Measurements from ENCODE around the gene PSMB4. TPM values are rescaled to one million over a fixed set of nuclear protein-coding genes. Genes with fewer than 3 reads are reported as not detected.
A peak's percentile ranks its signal among the peaks of the same experiment; 100 is the strongest.

Gene PSMB4
- total RNA-seq, 2 donors from 2014 or later: 283 to 299 TPM

DNA sequence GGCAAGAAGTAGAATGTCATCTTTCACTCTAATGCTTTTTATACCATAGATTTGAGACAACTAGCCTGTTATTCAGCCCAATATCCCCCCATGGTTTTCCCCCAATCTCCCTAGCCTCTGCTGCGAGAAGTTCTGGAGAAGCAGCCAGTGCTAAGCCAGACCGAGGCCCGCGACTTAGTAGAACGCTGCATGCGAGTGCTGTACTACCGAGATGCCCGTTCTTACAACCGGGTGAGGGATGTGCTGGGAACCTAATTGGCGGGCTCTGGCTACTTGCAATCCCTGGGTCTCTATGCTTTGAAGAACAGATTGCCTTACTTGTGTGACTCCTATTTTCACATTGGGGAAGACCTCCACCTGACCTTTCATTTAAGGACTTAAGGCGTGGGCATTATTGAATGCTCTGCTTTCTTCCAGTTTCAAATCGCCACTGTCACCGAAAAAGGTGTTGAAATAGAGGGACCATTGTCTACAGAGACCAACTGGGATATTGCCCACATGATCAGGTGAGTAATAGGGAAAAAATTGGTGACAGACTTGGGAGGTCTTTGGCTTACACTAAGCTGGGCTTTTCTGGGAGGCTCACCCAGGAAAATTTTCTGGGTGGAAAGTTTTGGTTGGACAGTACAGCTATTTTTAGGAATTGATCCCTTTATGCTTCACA, 1.9 kb downstream of the PSMB4 start:
- H3K4me1 Mint-ChIP-seq: peaks cover 20% of the 10 kb centered on the region
- H3K27me3 Mint-ChIP-seq: no peaks in the 10 kb centered on the region
- DNase-seq: no peak
- ATAC-seq: no peak
- peak overlapping the region; percentile 98 for H3K27ac Mint-ChIP-seq
- H3K9me3 ChIP-seq (ENCODE audit: control insufficient read depth, low read length, poor library complexity, severe bottlenecking): no peaks in the 10 kb centered on the region
- H3K4me3 Mint-ChIP-seq: peak overlapping the region; percentile 97
- peaks cover 7% of the 10 kb centered on the region for H3K36me3 Mint-ChIP-seq (ENCODE audit: low read depth)

- Mint-ChIP-seq H3K27me3 (no peaks in the 10 kb centered on the region), H3K4me1 (peaks cover 20% of the 10 kb centered on the region), H3K4me3 (peak overlapping the region; percentile 2), H3K27ac (peak overlapping the region; percentile 98), H3K36me3 (ENCODE audit: low read depth) (peaks cover 7% of the 10 kb centered on the region)
- H3K9me3 ChIP-seq (ENCODE audit: control insufficient read depth, low read length, poor library complexity, severe bottlenecking): no peaks in the 10 kb centered on the region
- ATAC-seq (no peak), DNase-seq (no peak)
These were observed 2.5 kb downstream of the PSMB4 start for GRCh38 chr1:151401860-151402259.

- H3K4me3 Mint-ChIP-seq: no peak overlapping the region
- H3K36me3 Mint-ChIP-seq (ENCODE audit: low read depth): peaks cover 7% of the 10 kb centered on the region
- H3K4me1 Mint-ChIP-seq: peaks cover 20% of the 10 kb centered on the region
- ATAC-seq (no peak), DNase-seq (no peak)
- H3K27me3 Mint-ChIP-seq: no peaks in the 10 kb centered on the region
- H3K9me3 ChIP-seq (ENCODE audit: control insufficient read depth, low read length, poor library complexity, severe bottlenecking): no peaks in the 10 kb centered on the region
- peak overlapping the region; percentile 21 for H3K27ac Mint-ChIP-seq
These were observed 3.4 kb downstream of the PSMB4 start for GRCh38 chr1:151402764-151403163.

GRCh38 chr1:151403612-151404011, 4.2 kb downstream of the PSMB4 start:
- DNase-seq (no peak), ATAC-seq (no peak)
- Mint-ChIP-seq H3K36me3 (ENCODE audit: low read depth) (peaks cover 7% of the 10 kb centered on the region), H3K4me3 (no peak overlapping the region), H3K4me1 (peaks cover 16% of the 10 kb centered on the region), H3K27me3 (no peaks in the 10 kb centered on the region), H3K27ac (no peak overlapping the region)
- H3K9me3 ChIP-seq (ENCODE audit: control insufficient read depth, low read length, poor library complexity, severe bottlenecking): no peaks in the 10 kb centered on the region

GRCh38 chr1:151405187-151405951, 6.0 kb downstream of the PSMB4 start:
- H3K9me3 ChIP-seq (ENCODE audit: control insufficient read depth, low read length, poor library complexity, severe bottlenecking): no peaks in the 10 kb centered on the region
- DNase-seq (no peak), ATAC-seq (no peak)
- Mint-ChIP-seq H3K36me3 (ENCODE audit: low read depth) (peaks cover 8% of the 10 kb centered on the region), H3K4me3 (no peak overlapping the region), H3K4me1 (peaks cover 14% of the 10 kb centered on the region), H3K27ac (peak overlapping the region; percentile 65), H3K27me3 (no peaks in the 10 kb centered on the region)

- no peak overlapping the region for H3K4me3 Mint-ChIP-seq
- peak overlapping the region; percentile 65 for H3K27ac Mint-ChIP-seq
- peaks cover 12% of the 10 kb centered on the region for H3K36me3 Mint-ChIP-seq (ENCODE audit: low read depth)
- no peaks in the 10 kb centered on the region for H3K27me3 Mint-ChIP-seq
- H3K9me3 ChIP-seq (ENCODE audit: control insufficient read depth, low read length, poor library complexity, severe bottlenecking): no peaks in the 10 kb centered on the region
- DNase-seq: no peak
- H3K4me1 Mint-ChIP-seq: peaks cover 14% of the 10 kb centered on the region
- ATAC-seq: no peak
These were observed 6.8 kb downstream of the PSMB4 start for GRCh38 chr1:151406176-151406575.

DNA sequence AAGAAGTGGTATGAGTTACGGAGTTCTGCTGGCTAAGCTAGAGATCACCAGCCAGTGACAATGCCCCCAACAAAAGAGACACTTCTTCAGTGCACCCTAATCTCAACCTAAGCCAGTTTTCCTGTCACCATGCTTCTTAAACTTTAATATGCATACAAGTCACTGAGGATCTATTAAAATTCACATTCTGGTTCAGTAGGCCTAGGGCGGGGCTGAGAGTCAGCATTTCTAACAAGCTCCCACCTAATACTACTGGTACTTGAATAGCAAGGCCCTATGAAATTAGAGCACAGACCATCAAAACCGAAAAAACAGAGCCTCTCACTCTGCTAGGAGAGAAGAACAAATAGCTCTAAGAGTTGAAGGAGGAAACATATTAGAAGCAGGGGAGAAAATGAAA, 7.9 kb downstream of the PSMB4 start:
- ATAC-seq (no peak), DNase-seq (no peak)
- H3K9me3 ChIP-seq (ENCODE audit: control insufficient read depth, low read length, poor library complexity, severe bottlenecking): no peaks in the 10 kb centered on the region
- H3K4me1 Mint-ChIP-seq: peaks cover 15% of the 10 kb centered on the region
- H3K4me3 Mint-ChIP-seq: no peak overlapping the region
- H3K36me3 Mint-ChIP-seq (ENCODE audit: low read depth): peaks cover 14% of the 10 kb centered on the region
- H3K27ac Mint-ChIP-seq: peak overlapping the region; percentile 61
- no peaks in the 10 kb centered on the region for H3K27me3 Mint-ChIP-seq

DNA sequence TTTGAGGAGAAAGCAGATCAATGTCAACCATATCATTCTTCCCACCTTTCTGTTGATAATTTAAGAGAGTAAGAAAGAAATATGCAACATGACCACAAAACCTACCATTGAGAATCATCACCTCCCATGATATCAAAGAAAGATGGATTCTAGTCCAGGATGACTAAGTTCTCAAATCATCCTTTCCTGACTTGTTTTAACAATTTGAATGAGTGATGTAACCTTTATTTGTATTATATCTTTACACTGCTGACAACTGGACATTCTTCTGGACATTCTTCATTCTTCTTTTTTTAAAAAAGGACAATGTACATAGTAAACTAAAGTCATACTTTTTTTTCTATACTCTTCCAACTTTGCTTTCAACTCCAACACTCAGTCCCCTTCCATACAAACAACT, 9.5 kb downstream of the PSMB4 start:
- no peak overlapping the region for H3K4me3 Mint-ChIP-seq
- no peak for DNase-seq
- peaks cover 15% of the 10 kb centered on the region for H3K4me1 Mint-ChIP-seq
- peaks cover 19% of the 10 kb centered on the region for H3K36me3 Mint-ChIP-seq (ENCODE audit: low read depth)
- no peak for ATAC-seq
- H3K27me3 Mint-ChIP-seq: no peaks in the 10 kb centered on the region
- H3K27ac Mint-ChIP-seq: peak overlapping the region; percentile 93
- no peaks in the 10 kb centered on the region for H3K9me3 ChIP-seq (ENCODE audit: control insufficient read depth, low read length, poor library complexity, severe bottlenecking)

DNA sequence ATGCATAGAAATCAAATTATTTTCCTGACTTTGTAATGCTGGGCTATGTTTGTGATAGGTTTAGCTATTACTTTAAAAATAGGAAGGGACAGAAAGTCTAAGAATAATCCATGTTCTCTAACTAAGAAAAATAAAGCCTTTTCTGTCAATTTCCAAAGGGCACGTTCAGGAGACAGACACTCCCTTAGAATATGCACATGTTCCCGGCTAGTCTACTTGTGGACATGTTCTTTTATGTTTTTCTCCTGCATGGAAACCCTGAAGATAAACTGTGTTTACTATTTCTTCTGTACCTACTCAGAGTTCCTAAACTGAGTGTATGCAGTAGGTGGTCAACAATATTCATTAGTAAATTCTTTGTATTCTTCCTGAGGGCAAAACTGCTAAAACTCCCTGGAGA, 12.5 kb downstream of the PSMB4 start:
- H3K9me3 ChIP-seq (ENCODE audit: control insufficient read depth, low read length, poor library complexity, severe bottlenecking): no peaks in the 10 kb centered on the region
- no peaks in the 10 kb centered on the region for H3K27me3 Mint-ChIP-seq
- no peak overlapping the region for H3K4me3 Mint-ChIP-seq
- ATAC-seq (no peak), DNase-seq (no peak)
- peaks cover 21% of the 10 kb centered on the region for H3K36me3 Mint-ChIP-seq (ENCODE audit: low read depth)
- H3K27ac Mint-ChIP-seq: peak overlapping the region; percentile 93
- peaks cover 15% of the 10 kb centered on the region for H3K4me1 Mint-ChIP-seq

GRCh38 chr1:151416231-151416630, 16.9 kb downstream of the PSMB4 start:
- peaks cover 11% of the 10 kb centered on the region for H3K4me1 Mint-ChIP-seq
- no peak overlapping the region for H3K27ac Mint-ChIP-seq
- DNase-seq: no peak
- ATAC-seq: no peak
- peaks cover 13% of the 10 kb centered on the region for H3K36me3 Mint-ChIP-seq (ENCODE audit: low read depth)
- no peak overlapping the region for H3K4me3 Mint-ChIP-seq
- H3K9me3 ChIP-seq (ENCODE audit: control insufficient read depth, low read length, poor library complexity, severe bottlenecking): no peaks in the 10 kb centered on the region
- H3K27me3 Mint-ChIP-seq: no peaks in the 10 kb centered on the region

DNA sequence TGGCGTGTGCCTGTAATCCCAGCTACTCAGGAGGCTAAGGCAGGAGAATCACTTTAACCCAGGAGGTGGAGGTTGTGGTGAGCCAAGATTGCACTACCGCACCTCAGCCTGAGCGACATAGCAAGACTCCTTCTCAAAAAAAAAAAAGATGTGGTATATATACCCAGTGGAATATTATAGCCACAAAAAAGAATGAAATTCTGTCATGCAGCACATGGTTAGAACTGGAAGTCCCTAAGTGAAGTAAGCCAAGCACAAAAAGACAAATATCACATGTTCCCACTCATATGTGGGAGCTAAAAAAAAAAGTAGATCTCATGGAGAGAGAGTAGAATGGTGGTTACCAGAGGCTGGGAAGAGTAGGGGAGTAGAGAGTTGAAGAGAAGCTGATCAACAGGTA, 18.7 kb downstream of the PSMB4 start:
- Mint-ChIP-seq H3K27me3 (no peaks in the 10 kb centered on the region), H3K27ac (no peak overlapping the region), H3K36me3 (ENCODE audit: low read depth) (peaks cover 7% of the 10 kb centered on the region), H3K4me1 (peaks cover 9% of the 10 kb centered on the region), H3K4me3 (no peak overlapping the region)
- no peak for DNase-seq
- H3K9me3 ChIP-seq (ENCODE audit: control insufficient read depth, low read length, poor library complexity, severe bottlenecking): no peaks in the 10 kb centered on the region
- no peak for ATAC-seq

DNA sequence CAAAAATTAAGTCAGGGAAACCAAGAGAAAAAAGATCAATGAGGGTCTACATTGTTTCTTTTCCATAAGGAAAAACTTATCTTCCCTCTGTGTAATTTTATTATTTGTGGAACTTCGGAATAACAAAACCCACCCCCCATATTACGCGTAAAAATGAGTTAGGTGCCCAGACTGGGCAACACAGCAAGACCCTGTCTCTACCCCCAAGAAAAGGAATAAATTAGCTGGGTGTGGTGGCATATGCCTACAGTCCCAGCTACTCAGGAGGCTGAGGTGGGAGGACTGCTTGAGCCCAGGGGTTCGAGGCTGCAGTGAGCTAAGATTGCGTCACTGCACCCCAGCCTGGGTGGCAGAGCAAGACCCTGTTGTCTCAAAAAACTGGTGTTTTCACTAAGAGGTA, 20.4 kb downstream of the PSMB4 start:
- H3K36me3 Mint-ChIP-seq (ENCODE audit: low read depth): peaks cover 7% of the 10 kb centered on the region
- H3K27ac Mint-ChIP-seq: no peak overlapping the region

GRCh38 chr1:151425103-151425502, 25.7 kb downstream of the PSMB4 start:
- Mint-ChIP-seq H3K4me3 (no peak overlapping the region), H3K4me1 (peaks cover 7% of the 10 kb centered on the region), H3K36me3 (ENCODE audit: low read depth) (peaks cover 4% of the 10 kb centered on the region), H3K27me3 (no peaks in the 10 kb centered on the region), H3K27ac (peak overlapping the region; percentile 56)
- DNase-seq (no peak), ATAC-seq (no peak)
- H3K9me3 ChIP-seq (ENCODE audit: control insufficient read depth, low read length, poor library complexity, severe bottlenecking): no peaks in the 10 kb centered on the region

More for the DNA sequence above, 20.4 kb downstream of the PSMB4 start:
- H3K4me3 Mint-ChIP-seq: no peak overlapping the region
- H3K9me3 ChIP-seq (ENCODE audit: control insufficient read depth, low read length, poor library complexity, severe bottlenecking): no peaks in the 10 kb centered on the region
- no peaks in the 10 kb centered on the region for H3K27me3 Mint-ChIP-seq
- peaks cover 7% of the 10 kb centered on the region for H3K4me1 Mint-ChIP-seq
- ATAC-seq (no peak), DNase-seq (no peak)

GRCh38 chr1:151428068-151428467, 28.7 kb downstream of the PSMB4 start:
- peaks cover 10% of the 10 kb centered on the region for H3K4me1 Mint-ChIP-seq
- no peak for DNase-seq
- H3K4me3 Mint-ChIP-seq: no peak overlapping the region
- H3K27me3 Mint-ChIP-seq: no peaks in the 10 kb centered on the region
- peaks cover 6% of the 10 kb centered on the region for H3K36me3 Mint-ChIP-seq (ENCODE audit: low read depth)
- ATAC-seq: no peak
- no peaks in the 10 kb centered on the region for H3K9me3 ChIP-seq (ENCODE audit: control insufficient read depth, low read length, poor library complexity, severe bottlenecking)
- peak overlapping the region; percentile 63 for H3K27ac Mint-ChIP-seq

All from T-helper 17 cell (primary cell).